ENCODE results near the gene ALG5.

Gene ALG5

GRCh38 chr13:36907821-36908220 is 91.3 kb downstream of the ALG5 start:
- DNase-seq (ENCODE audit: insufficient read length, low spot score) (no peak), FAIRE-seq (peak; percentile 91)
- TF ChIP-seq CTCF (IDR thresholded peaks at IDR 0.05; ENCODE audit: insufficient read depth, missing control alignments) = no peak

GRCh38 chr13:36907266-36907665 is 91.9 kb downstream of the ALG5 start:
- no peak for DNase-seq (ENCODE audit: insufficient read length, low spot score)
- peak; percentile 35 for FAIRE-seq
- no peak for TF ChIP-seq CTCF (IDR thresholded peaks at IDR 0.05; ENCODE audit: insufficient read depth, missing control alignments)

GRCh38 chr13:36905944-36906343 is 93.2 kb downstream of the ALG5 start:
- no peak for TF ChIP-seq CTCF (IDR thresholded peaks at IDR 0.05; ENCODE audit: insufficient read depth, missing control alignments)
- FAIRE-seq (no peak), DNase-seq (ENCODE audit: insufficient read length, low spot score) (no peak)

GRCh38 chr13:36903925-36904595 is 95.1 kb downstream of the ALG5 start:
- DNase-seq (ENCODE audit: insufficient read length, low spot score) (no peak), FAIRE-seq (peak; percentile 96)
- TF ChIP-seq CTCF (IDR thresholded peaks at IDR 0.05; ENCODE audit: insufficient read depth, missing control alignments) = no peak

Measured in D721Med (cell line).